Measurements from ENCODE around the gene MAST3. TPM values are rescaled to one million over a fixed set of nuclear protein-coding genes. Genes with fewer than 3 reads are reported as not detected.

Gene MAST3
- total and polyA plus RNA-seq, 2 of the 13 experiments (the other 11 are each of a cell fraction or from before 2014, with no cell fraction given) = 4.1 to 4.6 TPM

DNA sequence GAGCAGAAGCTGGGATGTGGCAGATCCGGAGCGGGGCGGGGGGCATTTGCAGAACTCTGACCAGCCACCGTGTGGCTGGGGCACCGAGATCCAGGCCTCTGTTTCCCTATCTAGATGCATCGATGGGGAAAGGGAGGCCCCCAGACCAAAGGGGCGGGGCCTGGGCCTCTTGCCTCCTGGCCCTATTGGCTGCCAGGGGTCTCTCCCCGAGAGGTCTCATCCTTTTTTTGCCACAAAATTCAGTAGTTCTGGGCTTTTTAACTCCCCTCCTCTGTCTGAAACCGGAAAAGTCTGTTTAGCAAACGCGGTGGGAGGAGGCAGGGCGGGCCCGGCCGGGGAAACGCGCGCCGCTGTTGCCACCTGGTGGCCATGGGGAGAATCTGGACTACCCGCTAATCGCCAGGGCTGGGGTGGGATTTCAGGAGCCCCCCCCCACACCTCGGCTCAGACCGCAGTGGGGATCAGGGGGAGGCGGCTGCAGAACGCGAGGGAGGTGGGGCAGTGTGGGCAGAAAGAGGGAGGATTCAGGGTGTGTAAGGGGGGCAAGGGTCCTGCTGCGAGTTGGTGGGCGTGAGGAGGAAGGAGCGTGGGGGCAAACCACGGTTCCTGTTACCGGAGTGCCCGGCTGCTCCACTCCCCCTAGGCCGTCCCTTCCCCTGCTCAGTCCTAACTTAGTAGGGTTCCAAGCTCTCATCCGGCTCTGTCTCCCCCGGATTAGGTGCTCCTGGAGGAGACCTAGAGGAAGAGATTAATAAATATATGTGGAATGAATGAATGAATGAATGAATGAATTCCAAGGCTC is 39.2 kb upstream of the MAST3 start (continued):
- TF ChIP-seq, protein P1, sequence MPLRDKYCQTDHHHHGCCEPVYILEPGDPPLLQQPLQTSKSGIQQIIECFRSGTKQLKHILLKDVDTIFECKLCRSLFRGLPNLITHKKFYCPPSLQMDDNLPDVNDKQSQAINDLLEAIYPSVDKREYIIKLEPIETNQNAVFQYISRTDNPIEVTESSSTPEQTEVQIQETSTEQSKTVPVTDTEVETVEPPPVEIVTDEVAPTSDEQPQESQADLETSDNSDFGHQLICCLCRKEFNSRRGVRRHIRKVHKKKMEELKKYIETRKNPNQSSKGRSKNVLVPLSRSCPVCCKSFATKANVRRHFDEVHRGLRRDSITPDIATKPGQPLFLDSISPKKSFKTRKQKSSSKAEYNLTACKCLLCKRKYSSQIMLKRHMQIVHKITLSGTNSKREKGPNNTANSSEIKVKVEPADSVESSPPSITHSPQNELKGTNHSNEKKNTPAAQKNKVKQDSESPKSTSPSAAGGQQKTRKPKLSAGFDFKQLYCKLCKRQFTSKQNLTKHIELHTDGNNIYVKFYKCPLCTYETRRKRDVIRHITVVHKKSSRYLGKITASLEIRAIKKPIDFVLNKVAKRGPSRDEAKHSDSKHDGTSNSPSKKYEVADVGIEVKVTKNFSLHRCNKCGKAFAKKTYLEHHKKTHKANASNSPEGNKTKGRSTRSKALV (CRISPR knock-in tag; IDR thresholded peaks at IDR 0.05) = no peak
- TF ChIP-seq, protein P2, sequence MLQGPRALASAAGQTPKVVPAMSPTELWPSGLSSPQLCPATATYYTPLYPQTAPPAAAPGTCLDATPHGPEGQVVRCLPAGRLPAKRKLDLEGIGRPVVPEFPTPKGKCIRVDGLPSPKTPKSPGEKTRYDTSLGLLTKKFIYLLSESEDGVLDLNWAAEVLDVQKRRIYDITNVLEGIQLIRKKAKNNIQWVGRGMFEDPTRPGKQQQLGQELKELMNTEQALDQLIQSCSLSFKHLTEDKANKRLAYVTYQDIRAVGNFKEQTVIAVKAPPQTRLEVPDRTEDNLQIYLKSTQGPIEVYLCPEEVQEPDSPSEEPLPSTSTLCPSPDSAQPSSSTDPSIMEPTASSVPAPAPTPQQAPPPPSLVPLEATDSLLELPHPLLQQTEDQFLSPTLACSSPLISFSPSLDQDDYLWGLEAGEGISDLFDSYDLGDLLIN (CRISPR knock-in tag; IDR thresholded peaks at IDR 0.05; ENCODE audit: borderline replicate concordance) = no peak
- TF ChIP-seq, protein P3, sequence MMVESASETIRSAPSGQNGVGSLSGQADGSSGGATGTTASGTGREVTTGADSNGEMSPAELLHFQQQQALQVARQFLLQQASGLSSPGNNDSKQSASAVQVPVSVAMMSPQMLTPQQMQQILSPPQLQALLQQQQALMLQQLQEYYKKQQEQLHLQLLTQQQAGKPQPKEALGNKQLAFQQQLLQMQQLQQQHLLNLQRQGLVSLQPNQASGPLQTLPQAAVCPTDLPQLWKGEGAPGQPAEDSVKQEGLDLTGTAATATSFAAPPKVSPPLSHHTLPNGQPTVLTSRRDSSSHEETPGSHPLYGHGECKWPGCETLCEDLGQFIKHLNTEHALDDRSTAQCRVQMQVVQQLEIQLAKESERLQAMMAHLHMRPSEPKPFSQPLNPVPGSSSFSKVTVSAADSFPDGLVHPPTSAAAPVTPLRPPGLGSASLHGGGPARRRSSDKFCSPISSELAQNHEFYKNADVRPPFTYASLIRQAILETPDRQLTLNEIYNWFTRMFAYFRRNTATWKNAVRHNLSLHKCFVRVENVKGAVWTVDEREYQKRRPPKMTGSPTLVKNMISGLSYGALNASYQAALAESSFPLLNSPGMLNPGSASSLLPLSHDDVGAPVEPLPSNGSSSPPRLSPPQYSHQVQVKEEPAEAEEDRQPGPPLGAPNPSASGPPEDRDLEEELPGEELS (CRISPR knock-in tag; IDR thresholded peaks at IDR 0.05) = no peak
- TF ChIP-seq MAFG (CRISPR knock-in tag; IDR thresholded peaks at IDR 0.05) = no peak
- TF ChIP-seq, protein P4, sequence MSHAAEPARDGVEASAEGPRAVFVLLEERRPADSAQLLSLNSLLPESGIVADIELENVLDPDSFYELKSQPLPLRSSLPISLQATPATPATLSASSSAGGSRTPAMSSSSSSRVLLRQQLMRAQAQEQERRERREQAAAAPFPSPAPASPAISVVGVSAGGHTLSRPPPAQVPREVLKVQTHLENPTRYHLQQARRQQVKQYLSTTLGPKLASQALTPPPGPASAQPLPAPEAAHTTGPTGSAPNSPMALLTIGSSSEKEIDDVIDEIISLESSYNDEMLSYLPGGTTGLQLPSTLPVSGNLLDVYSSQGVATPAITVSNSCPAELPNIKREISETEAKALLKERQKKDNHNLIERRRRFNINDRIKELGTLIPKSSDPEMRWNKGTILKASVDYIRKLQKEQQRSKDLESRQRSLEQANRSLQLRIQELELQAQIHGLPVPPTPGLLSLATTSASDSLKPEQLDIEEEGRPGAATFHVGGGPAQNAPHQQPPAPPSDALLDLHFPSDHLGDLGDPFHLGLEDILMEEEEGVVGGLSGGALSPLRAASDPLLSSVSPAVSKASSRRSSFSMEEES (CRISPR knock-in tag; IDR thresholded peaks at IDR 0.05) = no peak
- 0 out of 2 replicates have a peak, but pooled peaks have one; percentile 10 for TF ChIP-seq BCL6 (CRISPR knock-in tag; IDR thresholded peaks at IDR 0.05)
- TF ChIP-seq PAWR (CRISPR knock-in tag; IDR thresholded peaks at IDR 0.05; ENCODE audit: borderline replicate concordance) = no peak
- TF ChIP-seq GABPB1 (CRISPR knock-in tag; IDR thresholded peaks at IDR 0.05) = peak; percentile 66
- TF ChIP-seq, protein P5, sequence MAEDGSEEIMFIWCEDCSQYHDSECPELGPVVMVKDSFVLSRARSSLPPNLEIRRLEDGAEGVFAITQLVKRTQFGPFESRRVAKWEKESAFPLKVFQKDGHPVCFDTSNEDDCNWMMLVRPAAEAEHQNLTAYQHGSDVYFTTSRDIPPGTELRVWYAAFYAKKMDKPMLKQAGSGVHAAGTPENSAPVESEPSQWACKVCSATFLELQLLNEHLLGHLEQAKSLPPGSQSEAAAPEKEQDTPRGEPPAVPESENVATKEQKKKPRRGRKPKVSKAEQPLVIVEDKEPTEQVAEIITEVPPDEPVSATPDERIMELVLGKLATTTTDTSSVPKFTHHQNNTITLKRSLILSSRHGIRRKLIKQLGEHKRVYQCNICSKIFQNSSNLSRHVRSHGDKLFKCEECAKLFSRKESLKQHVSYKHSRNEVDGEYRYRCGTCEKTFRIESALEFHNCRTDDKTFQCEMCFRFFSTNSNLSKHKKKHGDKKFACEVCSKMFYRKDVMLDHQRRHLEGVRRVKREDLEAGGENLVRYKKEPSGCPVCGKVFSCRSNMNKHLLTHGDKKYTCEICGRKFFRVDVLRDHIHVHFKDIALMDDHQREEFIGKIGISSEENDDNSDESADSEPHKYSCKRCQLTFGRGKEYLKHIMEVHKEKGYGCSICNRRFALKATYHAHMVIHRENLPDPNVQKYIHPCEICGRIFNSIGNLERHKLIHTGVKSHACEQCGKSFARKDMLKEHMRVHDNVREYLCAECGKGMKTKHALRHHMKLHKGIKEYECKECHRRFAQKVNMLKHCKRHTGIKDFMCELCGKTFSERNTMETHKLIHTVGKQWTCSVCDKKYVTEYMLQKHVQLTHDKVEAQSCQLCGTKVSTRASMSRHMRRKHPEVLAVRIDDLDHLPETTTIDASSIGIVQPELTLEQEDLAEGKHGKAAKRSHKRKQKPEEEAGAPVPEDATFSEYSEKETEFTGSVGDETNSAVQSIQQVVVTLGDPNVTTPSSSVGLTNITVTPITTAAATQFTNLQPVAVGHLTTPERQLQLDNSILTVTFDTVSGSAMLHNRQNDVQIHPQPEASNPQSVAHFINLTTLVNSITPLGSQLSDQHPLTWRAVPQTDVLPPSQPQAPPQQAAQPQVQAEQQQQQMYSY (CRISPR knock-in tag; IDR thresholded peaks at IDR 0.05) = no peak
- no peak for TF ChIP-seq ERF (CRISPR knock-in tag; IDR thresholded peaks at IDR 0.05)
- TF ChIP-seq, protein P6, sequence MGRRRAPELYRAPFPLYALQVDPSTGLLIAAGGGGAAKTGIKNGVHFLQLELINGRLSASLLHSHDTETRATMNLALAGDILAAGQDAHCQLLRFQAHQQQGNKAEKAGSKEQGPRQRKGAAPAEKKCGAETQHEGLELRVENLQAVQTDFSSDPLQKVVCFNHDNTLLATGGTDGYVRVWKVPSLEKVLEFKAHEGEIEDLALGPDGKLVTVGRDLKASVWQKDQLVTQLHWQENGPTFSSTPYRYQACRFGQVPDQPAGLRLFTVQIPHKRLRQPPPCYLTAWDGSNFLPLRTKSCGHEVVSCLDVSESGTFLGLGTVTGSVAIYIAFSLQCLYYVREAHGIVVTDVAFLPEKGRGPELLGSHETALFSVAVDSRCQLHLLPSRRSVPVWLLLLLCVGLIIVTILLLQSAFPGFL (CRISPR knock-in tag; IDR thresholded peaks at IDR 0.05) = no peak
- TF ChIP-seq MATR3 (CRISPR knock-in tag; IDR thresholded peaks at IDR 0.05) = no peak
- no peak for TF ChIP-seq ZFP1 (CRISPR knock-in tag; IDR thresholded peaks at IDR 0.05)
- peak; percentile 79; the same call in 1 of the 2 replicates for TF ChIP-seq PCBP1 (IDR thresholded peaks at IDR 0.05; ENCODE audit: borderline replicate concordance, low read depth, low read length)
- TF ChIP-seq, protein P7, sequence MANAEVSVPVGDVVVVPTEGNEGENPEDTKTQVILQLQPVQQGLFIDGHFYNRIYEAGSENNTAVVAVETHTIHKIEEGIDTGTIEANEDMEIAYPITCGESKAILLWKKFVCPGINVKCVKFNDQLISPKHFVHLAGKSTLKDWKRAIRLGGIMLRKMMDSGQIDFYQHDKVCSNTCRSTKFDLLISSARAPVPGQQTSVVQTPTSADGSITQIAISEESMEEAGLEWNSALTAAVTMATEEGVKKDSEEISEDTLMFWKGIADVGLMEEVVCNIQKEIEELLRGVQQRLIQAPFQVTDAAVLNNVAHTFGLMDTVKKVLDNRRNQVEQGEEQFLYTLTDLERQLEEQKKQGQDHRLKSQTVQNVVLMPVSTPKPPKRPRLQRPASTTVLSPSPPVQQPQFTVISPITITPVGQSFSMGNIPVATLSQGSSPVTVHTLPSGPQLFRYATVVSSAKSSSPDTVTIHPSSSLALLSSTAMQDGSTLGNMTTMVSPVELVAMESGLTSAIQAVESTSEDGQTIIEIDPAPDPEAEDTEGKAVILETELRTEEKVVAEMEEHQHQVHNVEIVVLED (CRISPR knock-in tag; IDR thresholded peaks at IDR 0.05; ENCODE audit: borderline replicate concordance) = no peak

All from HepG2 (cell line).